A549 (cell line): Measurements from ENCODE around the gene GPATCH8.

ENCODE experiments used
- CHD2 ChIP-seq: fragments of 150-350 bp; IDR thresholded peaks from 2 replicates; pipeline ENCODE4 v1.6.1; 2014; ENCODE audit warnings: low read length; ENCODE audit not compliant: partially characterized antibody
- JUN ChIP-seq, 2 experiments: fragments of >200 bp; sonication (Bioruptor Twin); formaldehyde crosslinking; IDR thresholded peaks; 2 replicates in 1 of 2; 3 replicates in 1 of 2; pipeline ENCODE4 v1.6.1; 2016 to 2017
- KDM1A ChIP-seq: fragments of 200-600 bp; sonication (generic); IDR thresholded peaks from 2 replicates; pipeline ENCODE4 v1.6.1; 2016; ENCODE audit warnings: low read depth, mild to moderate bottlenecking
- POLR2A ChIP-seq: IDR thresholded peaks from 2 replicates; pipeline ENCODE4 v1.6.1; 2012; ENCODE audit warnings: mild to moderate bottlenecking, low read length
- TP53 ChIP-seq: fragments of 250-450 bp; sonication (Bioruptor Pico); IDR thresholded peaks from 2 replicates; pipeline ENCODE4 v1.5.0; 2021; ENCODE audit warnings: mild to moderate bottlenecking, moderate library complexity
- TF ChIP-seq, protein P1 (sequence below): fragments of >200 bp; sonication (Bioruptor Twin); formaldehyde crosslinking; IDR thresholded peaks from 3 replicates; pipeline ENCODE4 v1.5.1; 2016
- TF ChIP-seq, protein P2 (sequence below): fragments of 200-600 bp; sonication (generic); IDR thresholded peaks from 2 replicates; pipeline ENCODE4 v1.6.1; 2016; ENCODE audit warnings: antibody characterized with exemption, mild to moderate bottlenecking, moderate library complexity

DNA sequence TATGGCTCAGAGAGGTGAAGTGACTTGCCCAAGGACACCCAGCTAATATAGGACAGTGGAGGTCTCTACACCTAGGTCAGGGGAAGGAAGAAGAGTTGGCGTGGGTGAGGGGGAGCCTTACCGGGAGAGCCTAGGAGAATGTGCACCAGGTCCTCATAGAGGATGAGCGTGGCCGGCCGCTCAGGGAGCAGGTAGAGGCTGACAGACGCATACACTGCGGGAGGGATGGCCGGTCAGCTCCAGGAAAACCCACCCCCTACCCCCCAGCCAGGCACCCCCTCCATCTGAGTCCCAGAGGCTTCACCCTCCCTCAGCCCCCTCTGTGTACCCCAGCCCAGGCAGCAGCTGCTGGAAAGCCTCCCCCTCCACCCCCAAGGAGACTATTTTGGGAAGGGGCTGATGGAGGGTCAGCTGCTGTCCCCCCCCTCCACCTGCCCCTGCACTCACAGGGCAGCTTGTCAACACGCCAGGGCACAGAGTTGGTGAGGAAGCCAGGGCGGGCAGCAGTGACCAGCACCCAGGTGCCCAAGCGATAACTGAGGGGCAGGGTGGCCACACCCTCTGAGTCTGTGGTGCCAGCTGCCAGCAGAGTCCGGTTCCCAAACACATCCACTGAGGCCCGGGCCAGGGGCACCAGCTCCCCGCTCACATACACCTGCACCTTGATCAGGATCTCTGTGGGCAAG, 143.6 kb downstream of the GPATCH8 start:
- TF ChIP-seq, protein P1, sequence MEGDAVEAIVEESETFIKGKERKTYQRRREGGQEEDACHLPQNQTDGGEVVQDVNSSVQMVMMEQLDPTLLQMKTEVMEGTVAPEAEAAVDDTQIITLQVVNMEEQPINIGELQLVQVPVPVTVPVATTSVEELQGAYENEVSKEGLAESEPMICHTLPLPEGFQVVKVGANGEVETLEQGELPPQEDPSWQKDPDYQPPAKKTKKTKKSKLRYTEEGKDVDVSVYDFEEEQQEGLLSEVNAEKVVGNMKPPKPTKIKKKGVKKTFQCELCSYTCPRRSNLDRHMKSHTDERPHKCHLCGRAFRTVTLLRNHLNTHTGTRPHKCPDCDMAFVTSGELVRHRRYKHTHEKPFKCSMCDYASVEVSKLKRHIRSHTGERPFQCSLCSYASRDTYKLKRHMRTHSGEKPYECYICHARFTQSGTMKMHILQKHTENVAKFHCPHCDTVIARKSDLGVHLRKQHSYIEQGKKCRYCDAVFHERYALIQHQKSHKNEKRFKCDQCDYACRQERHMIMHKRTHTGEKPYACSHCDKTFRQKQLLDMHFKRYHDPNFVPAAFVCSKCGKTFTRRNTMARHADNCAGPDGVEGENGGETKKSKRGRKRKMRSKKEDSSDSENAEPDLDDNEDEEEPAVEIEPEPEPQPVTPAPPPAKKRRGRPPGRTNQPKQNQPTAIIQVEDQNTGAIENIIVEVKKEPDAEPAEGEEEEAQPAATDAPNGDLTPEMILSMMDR = no peak
- TF ChIP-seq, protein P2, sequence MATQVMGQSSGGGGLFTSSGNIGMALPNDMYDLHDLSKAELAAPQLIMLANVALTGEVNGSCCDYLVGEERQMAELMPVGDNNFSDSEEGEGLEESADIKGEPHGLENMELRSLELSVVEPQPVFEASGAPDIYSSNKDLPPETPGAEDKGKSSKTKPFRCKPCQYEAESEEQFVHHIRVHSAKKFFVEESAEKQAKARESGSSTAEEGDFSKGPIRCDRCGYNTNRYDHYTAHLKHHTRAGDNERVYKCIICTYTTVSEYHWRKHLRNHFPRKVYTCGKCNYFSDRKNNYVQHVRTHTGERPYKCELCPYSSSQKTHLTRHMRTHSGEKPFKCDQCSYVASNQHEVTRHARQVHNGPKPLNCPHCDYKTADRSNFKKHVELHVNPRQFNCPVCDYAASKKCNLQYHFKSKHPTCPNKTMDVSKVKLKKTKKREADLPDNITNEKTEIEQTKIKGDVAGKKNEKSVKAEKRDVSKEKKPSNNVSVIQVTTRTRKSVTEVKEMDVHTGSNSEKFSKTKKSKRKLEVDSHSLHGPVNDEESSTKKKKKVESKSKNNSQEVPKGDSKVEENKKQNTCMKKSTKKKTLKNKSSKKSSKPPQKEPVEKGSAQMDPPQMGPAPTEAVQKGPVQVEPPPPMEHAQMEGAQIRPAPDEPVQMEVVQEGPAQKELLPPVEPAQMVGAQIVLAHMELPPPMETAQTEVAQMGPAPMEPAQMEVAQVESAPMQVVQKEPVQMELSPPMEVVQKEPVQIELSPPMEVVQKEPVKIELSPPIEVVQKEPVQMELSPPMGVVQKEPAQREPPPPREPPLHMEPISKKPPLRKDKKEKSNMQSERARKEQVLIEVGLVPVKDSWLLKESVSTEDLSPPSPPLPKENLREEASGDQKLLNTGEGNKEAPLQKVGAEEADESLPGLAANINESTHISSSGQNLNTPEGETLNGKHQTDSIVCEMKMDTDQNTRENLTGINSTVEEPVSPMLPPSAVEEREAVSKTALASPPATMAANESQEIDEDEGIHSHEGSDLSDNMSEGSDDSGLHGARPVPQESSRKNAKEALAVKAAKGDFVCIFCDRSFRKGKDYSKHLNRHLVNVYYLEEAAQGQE = no peak
- TF ChIP-seq JUN (IDR thresholded peaks at IDR 0.05) (no peak), CHD2 (no peak), KDM1A (no peak), POLR2A (no peak), TP53 (no peak)
